SJSA1 (cell line): ENCODE measurements around the gene AKT1S1. TPM values are rescaled to one million over a fixed set of nuclear protein-coding genes. Genes with fewer than 3 reads are reported as not detected.

Experiments
- DNase-seq, 2 experiments: peaks; one replicate each; pipeline ENCODE4 v3.0.0-alpha.2; 2015 to 2020; ENCODE audit warnings: low spot score in 2 of 2, low read depth in 1 of 2
- H3K27ac ChIP-seq: fragments of 250-450 bp; sonication (Bioruptor Pico); 2 replicates; pipeline ENCODE4 v1.5.1; 2020; ENCODE audit warnings: mild to moderate bottlenecking, moderate library complexity
- H3K27me3 ChIP-seq: fragments of 250-450 bp; sonication (Bioruptor Pico); replicated peaks from 2 replicates; pipeline ENCODE4 v1.5.1; 2020; ENCODE audit warnings: mild to moderate bottlenecking, moderate library complexity
- H3K36me3 ChIP-seq: fragments of 250-450 bp; sonication (Bioruptor Pico); 2 replicates; pipeline ENCODE4 v1.5.1; 2020; ENCODE audit warnings: mild to moderate bottlenecking
- H3K4me1 ChIP-seq: fragments of 250-450 bp; sonication (Bioruptor Pico); replicated peaks from 2 replicates; pipeline ENCODE4 v1.6.1; 2021; ENCODE audit warnings: mild to moderate bottlenecking
- H3K4me3 ChIP-seq: fragments of 250-450 bp; sonication (Bioruptor Pico); 2 replicates; pipeline ENCODE4 v1.5.1; 2020; ENCODE audit warnings: mild to moderate bottlenecking
- H3K9me3 ChIP-seq: fragments of 250-450 bp; sonication (Bioruptor Pico); replicated peaks from 2 replicates; pipeline ENCODE4 v1.5.1; 2020; ENCODE audit warnings: mild to moderate bottlenecking
- total RNA-seq: library from RNA; depleted of rRNA; stranded (reverse); fragments of >200 nt; shearing (Covaris generic); gene quantifications from 2 replicates; pipeline ENCODE4 v1.2.3, GENCODE V29; 2014

The AKT1S1 gene
- total RNA-seq, 1 experiment from 2014 or later, result 8.8 TPM

- H3K27me3 ChIP-seq, result no peaks in the 10 kb centered on the region
- no peaks in the 10 kb centered on the region for H3K9me3 ChIP-seq
- H3K36me3 ChIP-seq, result peaks cover 79% of the 10 kb centered on the region
- H3K4me1 ChIP-seq, result peaks cover 40% of the 10 kb centered on the region
- H3K4me3 ChIP-seq, result no peak overlapping the region
- H3K27ac ChIP-seq, result no peak overlapping the region
- no peak for DNase-seq
Measured at GRCh38 chr19:49861541-49862378, 15.4 kb downstream of the AKT1S1 start.

GRCh38 chr19:49861107-49861506 lies 16.0 kb downstream of the AKT1S1 start:
- no peaks in the 10 kb centered on the region for H3K9me3 ChIP-seq
- DNase-seq, result no peak
- peaks cover 84% of the 10 kb centered on the region for H3K36me3 ChIP-seq
- no peak overlapping the region for H3K4me3 ChIP-seq
- H3K27me3 ChIP-seq, result no peaks in the 10 kb centered on the region
- no peak overlapping the region for H3K27ac ChIP-seq
- peaks cover 34% of the 10 kb centered on the region for H3K4me1 ChIP-seq

GRCh38 chr19:49860336-49861102 lies 16.6 kb downstream of the AKT1S1 start:
- H3K4me1 ChIP-seq, result peaks cover 29% of the 10 kb centered on the region
- no peaks in the 10 kb centered on the region for H3K9me3 ChIP-seq
- no peak for DNase-seq
- no peak overlapping the region for H3K4me3 ChIP-seq
- H3K27ac ChIP-seq, result peak overlapping the region; percentile 62; the same call in 1 of the 2 replicates
- peaks cover 90% of the 10 kb centered on the region for H3K36me3 ChIP-seq
- H3K27me3 ChIP-seq, result no peaks in the 10 kb centered on the region

- Histone ChIP-seq H3K36me3 (peaks cover 93% of the 10 kb centered on the region), H3K4me3 (no peak overlapping the region), H3K27ac (peak overlapping the region; percentile 62), H3K4me1 (peaks cover 26% of the 10 kb centered on the region), H3K27me3 (no peaks in the 10 kb centered on the region), H3K9me3 (no peaks in the 10 kb centered on the region)
- no peak for DNase-seq
Measured at GRCh38 chr19:49859682-49860335, 17.3 kb downstream of the AKT1S1 start.

- no peak for DNase-seq
- H3K4me3 ChIP-seq, result no peak overlapping the region
- no peaks in the 10 kb centered on the region for H3K27me3 ChIP-seq
- H3K4me1 ChIP-seq, result peaks cover 32% of the 10 kb centered on the region
- peak overlapping the region; percentile 62 for H3K27ac ChIP-seq
- peaks cover 89% of the 10 kb centered on the region for H3K36me3 ChIP-seq
- no peaks in the 10 kb centered on the region for H3K9me3 ChIP-seq
Measured at GRCh38 chr19:49858088-49858985, 18.8 kb downstream of the AKT1S1 start.

- peaks cover 35% of the 10 kb centered on the region for H3K4me1 ChIP-seq
- no peak for DNase-seq
- H3K9me3 ChIP-seq, result no peaks in the 10 kb centered on the region
- H3K27me3 ChIP-seq, result no peaks in the 10 kb centered on the region
- H3K27ac ChIP-seq, result no peak overlapping the region
- no peak overlapping the region for H3K4me3 ChIP-seq
- peaks cover 83% of the 10 kb centered on the region for H3K36me3 ChIP-seq
Measured at GRCh38 chr19:49857838-49858087, 19.4 kb downstream of the AKT1S1 start.

- Histone ChIP-seq H3K27me3 (no peaks in the 10 kb centered on the region), H3K36me3 (peaks cover 78% of the 10 kb centered on the region), H3K9me3 (no peaks in the 10 kb centered on the region), H3K27ac (no peak overlapping the region), H3K4me3 (no peak overlapping the region), H3K4me1 (peaks cover 40% of the 10 kb centered on the region)
- no peak for DNase-seq
Measured at GRCh38 chr19:49857061-49857837, 19.9 kb downstream of the AKT1S1 start.

GRCh38 chr19:49856574-49857021 lies 20.6 kb downstream of the AKT1S1 start:
- peaks cover 74% of the 10 kb centered on the region for H3K36me3 ChIP-seq
- no peak overlapping the region for H3K27ac ChIP-seq

GRCh38 chr19:49855676-49856573 lies 21.2 kb downstream of the AKT1S1 start:
- Histone ChIP-seq H3K27me3 (no peaks in the 10 kb centered on the region), H3K36me3 (peaks cover 71% of the 10 kb centered on the region), H3K27ac (no peak overlapping the region), H3K4me1 (peaks cover 45% of the 10 kb centered on the region), H3K4me3 (no peak overlapping the region), H3K9me3 (no peaks in the 10 kb centered on the region)
- no peak for DNase-seq

More at GRCh38 chr19:49856574-49857021, 20.6 kb downstream of the AKT1S1 start:
- no peak for DNase-seq
- Histone ChIP-seq H3K9me3 (no peaks in the 10 kb centered on the region), H3K4me1 (peaks cover 45% of the 10 kb centered on the region), H3K27me3 (no peaks in the 10 kb centered on the region), H3K4me3 (no peak overlapping the region)

- Histone ChIP-seq H3K9me3 (no peaks in the 10 kb centered on the region), H3K27ac (no peak overlapping the region), H3K4me3 (no peak overlapping the region), H3K4me1 (peaks cover 48% of the 10 kb centered on the region), H3K27me3 (no peaks in the 10 kb centered on the region), H3K36me3 (peaks cover 68% of the 10 kb centered on the region)
- no peak for DNase-seq
Measured at GRCh38 chr19:49855277-49855675, 21.9 kb downstream of the AKT1S1 start.

GRCh38 chr19:49854378-49855263 lies 22.5 kb downstream of the AKT1S1 start:
- Histone ChIP-seq H3K36me3 (peaks cover 61% of the 10 kb centered on the region), H3K4me1 (peaks cover 46% of the 10 kb centered on the region), H3K27ac (no peak overlapping the region), H3K4me3 (no peak overlapping the region), H3K9me3 (no peaks in the 10 kb centered on the region), H3K27me3 (no peaks in the 10 kb centered on the region)
- no peak for DNase-seq
